GM19099 (cell line): ENCODE results near the gene FBF1.

Source experiments
- POLR2A ChIP-seq: IDR thresholded peaks from 3 replicates; pipeline ENCODE4 v1.6.1; 2011; ENCODE audit warnings: low read depth; ENCODE audit not compliant: insufficient read length; ENCODE audit errors: extremely low read depth

The FBF1 gene

GRCh38 chr17:75896415-75897159 lies 44.3 kb downstream of the FBF1 start, which contains the start of gene TRIM65:
TRIM65 (minus strand) TSS chr17:75896951; CDS start chr17:75896937, 14 bp downstream.
- peak; percentile 81 for TF ChIP-seq POLR2A

DNA sequence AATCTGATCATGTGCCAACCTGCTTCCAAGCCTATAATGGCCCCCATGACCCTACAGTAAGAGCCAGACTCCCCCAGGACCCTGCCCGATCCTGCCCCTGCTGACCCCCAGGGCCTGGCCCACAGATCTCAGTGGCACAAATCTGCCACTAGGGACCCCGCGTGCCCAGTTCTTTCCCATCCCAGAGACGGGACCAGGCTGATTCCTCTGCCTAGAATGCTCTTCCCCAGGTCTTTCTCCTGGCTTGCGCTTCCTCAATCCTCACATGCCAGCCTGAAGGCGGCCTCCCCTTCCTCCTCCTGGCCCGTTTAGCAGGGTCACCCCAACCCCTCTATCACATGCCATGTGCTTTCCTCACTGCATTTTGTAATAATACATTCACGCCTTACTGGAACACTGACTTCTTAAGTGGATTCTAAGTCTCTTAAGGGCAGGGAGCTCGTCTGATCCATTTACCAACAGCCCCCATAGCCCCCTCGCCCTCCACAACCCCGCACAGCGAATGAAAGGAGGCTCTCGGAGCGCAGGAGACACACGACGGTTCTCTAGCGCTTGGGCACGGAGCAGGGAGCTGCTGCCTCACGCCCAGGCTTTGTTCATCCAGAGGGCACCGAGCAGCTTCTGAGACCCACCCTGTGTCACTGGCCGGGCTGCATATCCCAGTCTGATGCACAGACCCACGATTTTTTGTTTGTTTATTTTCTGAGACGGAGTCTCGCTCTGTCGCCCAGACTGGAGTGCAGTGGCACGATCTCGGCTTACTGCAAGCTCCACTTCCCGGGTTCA lies 45.3 kb downstream of the FBF1 start:
- TF ChIP-seq POLR2A: no peak

DNA sequence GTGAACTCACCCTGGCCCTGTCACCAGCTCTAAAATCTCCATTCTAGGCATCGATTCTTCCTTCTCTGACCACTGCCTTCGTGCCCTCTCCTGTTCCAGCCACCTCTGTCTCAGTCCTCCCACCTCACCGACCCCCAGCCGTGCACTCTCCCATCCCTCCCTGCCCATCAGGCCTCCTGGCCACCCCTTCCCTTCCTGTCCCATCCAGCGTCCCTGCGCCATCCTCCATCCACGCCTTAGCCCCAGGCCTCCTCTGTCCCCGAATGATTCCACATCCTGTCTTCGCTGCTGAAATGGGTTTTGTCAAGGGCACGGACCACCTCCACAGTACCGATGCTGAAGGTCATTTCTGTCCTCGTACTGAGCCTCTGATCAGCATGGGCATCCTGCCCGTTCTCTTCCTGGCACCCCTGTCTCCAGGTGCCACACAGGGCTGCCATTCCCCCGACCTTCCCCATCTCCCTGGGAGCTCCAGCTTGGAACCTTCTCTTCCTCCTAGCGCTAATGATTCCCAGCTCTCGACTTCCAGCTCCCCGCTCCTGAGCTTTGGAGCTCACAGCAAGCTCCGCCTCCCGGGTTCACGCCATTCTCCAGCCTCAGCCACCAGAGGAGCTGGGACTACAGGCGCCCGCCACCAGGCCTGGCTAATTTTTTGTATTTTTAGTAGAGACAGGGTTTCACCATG lies 46.7 kb downstream of the FBF1 start:
- no peak for TF ChIP-seq POLR2A

DNA sequence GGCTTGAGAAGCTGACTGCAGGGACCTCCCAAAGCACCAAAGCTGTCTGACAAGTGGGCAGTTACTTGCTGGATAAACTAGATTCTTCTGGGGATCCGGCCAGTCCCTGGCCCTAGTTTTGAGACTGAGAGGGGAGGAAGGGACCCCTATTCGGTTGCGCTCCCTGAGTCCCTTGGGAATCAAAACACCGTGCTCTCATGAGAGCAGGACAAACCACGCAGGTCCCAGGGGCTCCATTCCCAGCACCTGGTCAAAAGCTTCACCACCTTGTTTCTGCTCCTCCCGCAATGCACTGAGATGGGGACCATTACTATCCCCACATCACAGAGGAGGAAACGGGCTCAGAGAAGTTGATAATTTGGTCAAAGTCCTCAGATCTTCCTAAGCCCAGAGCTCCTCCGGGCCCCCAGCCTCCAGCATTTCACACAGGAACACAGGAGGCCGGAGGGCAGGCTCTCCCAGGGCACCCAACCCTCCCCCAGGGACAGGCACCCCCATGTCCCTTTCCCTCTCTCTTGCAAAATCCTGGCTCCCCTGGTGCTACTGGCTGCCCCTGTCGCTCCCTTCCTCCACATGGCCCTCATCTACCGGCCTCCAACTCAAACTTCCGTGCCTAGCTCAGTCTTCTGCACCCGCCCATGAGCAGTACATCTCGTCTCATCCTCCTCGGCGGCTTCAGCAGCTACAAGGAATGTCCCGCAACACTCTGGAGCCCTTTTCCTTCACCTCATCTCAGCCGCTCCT lies 47.4 kb downstream of the FBF1 start:
- no peak for TF ChIP-seq POLR2A

DNA sequence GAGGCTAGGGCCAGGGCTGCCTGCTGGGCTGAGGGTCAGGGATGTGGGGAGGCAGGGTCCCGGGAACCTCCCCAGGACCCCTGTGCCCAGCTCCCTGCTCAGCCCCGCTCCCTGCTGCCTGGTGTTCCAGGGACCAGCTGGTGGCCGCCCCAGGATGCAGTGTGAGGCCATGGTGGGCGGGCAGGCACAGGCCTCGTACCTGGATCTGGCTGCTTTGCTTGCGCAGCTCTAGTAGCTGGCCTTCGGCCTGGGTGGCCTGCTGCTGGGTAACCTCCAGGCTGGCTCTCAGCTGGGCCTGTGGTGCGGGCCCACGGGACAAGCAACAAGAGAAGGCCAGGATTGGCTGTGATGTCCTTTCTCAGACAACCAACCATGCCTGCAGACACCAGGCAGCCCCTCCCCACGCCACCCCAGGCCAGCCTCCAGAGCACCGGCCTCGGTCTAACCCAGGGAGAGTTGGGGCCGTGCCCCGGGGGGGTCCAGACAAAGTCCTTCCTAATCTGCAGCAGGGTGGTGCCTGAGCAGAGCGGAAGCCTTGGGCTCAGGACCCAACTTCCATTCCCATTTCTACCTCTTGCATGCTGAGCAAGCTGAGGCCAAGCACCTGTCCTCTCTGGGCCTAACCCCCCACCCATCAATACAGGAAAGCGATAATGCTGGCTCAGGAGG lies 48.2 kb downstream of the FBF1 start:
- no peak for TF ChIP-seq POLR2A

GRCh38 chr17:75891605-75892555 lies 49.0 kb downstream of the FBF1 start:
- no peak for TF ChIP-seq POLR2A

- TF ChIP-seq POLR2A: no peak
These were observed 49.7 kb downstream of the FBF1 start for GRCh38 chr17:75891022-75891604.

- TF ChIP-seq POLR2A: no peak
These were observed 51.4 kb downstream of the FBF1 start for GRCh38 chr17:75889454-75889853.

DNA sequence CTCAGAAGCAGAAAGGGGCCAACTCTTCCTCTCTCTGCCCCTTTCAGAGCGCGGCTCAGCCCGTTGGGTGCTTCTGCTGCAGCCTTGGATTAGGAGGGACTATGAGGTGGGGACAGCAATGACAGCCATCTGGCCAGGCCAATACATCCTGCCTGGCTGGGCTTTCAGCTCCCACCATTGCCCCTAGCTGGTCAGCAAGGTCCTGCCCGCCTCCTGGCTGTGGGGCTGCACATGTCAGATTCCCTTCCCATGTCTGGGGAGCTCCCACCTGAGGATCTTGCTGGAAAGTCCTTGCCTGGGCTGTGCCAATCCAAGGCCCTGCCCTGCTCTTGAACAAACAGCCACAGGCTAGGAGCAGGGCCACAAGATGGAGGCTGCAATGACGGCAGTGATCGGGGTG lies 52.4 kb downstream of the FBF1 start:
- TF ChIP-seq POLR2A: no peak

DNA sequence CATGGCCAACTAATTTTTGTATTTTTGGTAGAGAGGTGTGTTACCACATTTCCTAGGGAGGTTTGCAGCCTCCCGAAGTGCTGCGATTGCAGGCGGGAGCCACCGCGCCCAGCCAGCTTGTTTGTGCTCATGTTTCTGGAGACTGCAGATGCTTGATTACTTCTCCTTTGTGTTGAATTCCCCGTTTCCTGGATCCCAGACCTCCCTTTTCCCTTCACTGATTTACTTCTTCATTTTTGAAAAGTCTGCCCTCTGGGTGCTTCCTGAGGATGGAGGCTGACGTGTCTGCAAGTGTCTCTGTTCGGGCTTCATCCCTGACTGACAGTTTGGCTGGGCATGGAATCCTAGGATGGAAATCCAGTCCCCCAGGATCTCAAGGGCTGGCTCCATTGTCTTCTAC lies 55.4 kb downstream of the FBF1 start:
- no peak for TF ChIP-seq POLR2A

DNA sequence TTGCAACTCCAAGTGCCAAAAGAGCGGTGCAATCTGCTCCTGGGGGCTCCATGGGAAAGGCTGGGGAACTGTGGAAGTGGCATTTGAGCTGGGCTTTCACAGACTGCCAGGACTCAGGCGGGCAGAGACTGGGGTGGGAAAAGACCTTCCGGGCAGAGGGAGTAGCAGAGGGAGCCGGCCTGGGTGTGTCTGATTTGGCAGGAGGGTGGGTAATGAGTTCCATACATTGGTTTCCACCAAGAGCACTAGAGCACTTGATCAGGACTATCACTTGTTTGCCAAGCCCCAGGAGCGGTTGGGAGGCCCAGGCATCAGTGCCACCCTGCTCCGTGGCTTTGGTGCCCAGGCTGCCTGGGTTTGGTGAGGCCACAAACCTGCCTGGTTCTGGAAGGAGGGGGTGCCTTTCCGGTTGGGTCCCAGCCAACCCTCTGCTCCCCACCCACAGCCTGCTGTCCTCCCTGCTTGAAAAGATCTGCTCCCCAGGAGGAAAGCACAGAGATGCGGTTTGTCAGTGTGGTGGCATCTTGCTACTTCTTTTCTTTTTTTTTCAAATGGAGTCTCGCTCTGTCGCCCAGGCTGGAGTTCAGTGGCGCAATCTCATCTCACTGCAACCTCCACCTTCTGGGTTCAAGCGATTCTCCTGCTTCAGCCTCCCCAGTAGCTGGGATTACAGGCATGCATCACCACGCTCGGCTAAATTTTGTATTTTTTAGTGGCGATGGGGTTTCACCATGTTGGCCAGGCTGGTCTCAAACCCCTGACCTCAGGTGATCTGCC lies 59.0 kb downstream of the FBF1 start:
- TF ChIP-seq POLR2A: no peak

DNA sequence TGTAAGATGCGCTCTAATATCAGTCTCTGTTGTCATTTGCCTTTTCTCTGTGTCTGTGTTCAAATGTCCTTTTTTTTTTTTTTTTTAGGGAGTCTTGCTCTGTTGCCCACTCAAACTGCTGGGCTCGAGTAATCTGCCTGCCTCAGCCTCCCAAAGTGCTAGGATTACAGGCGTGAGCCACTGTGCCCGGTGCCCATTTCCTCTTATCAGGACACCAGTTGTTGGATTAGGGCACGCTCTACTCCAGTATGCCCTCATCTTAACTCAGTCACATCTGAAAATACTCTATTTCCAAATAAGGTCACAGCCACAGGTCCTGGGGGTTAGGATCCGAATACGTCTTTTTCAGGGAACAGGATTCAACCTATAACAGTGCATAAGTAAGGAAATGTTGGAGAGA lies 60.6 kb downstream of the FBF1 start:
- TF ChIP-seq POLR2A: no peak
